OCI-LY7 (cell line): ENCODE measurements around the gene CBX2. TPM values are rescaled to one million over a fixed set of nuclear protein-coding genes. Genes with fewer than 3 reads are reported as not detected.

Experiments
- BruUV-seq: library from RNA; stranded (reverse); fragments of 400-500 nt; replicated peaks from 2 replicates; lab custom pipeline; 2021; lab: Mats Ljungman, UMichigan
- CTCF ChIA-PET: fragments of 300-600 bp; sonication (Branson Sonifier 250); formaldehyde crosslinking; loops from one replicate; lab custom pipeline; 2022; ENCODE audit warnings: antibody characterized with exemption; ENCODE audit not compliant: unreplicated experiment; lab: Charles Lee
- POLR2A ChIA-PET: fragments of 300-600 bp; sonication (Branson Sonifier 250); formaldehyde crosslinking; loops from one replicate; lab custom pipeline; 2022; ENCODE audit warnings: antibody characterized with exemption; lab: Charles Lee
- DNase-seq: peaks from one replicate; pipeline ENCODE4 v3.0.0-alpha.2; 2015; ENCODE audit warnings: low spot score
- H2AFZ ChIP-seq: fragments of 200-600 bp; sonication (generic), shearing (Covaris generic); 2 replicates; pipeline ENCODE4 v1.6.1; 2014; ENCODE audit warnings: mild to moderate bottlenecking, antibody characterized with exemption, low read length, moderate library complexity
- H3K27ac ChIP-seq: fragments of 200-600 bp; sonication (generic); 2 replicates; pipeline ENCODE4 v1.5.1; 2014; ENCODE audit warnings: mixed run types, low read depth, mild to moderate bottlenecking, moderate library complexity, low read length, inconsistent platforms; ENCODE audit not compliant: poor library complexity, severe bottlenecking
- H3K36me3 ChIP-seq: fragments of 200-600 bp; sonication (generic); 2 replicates; pipeline ENCODE4 v1.6.1; 2014; ENCODE audit warnings: mild to moderate bottlenecking, antibody characterized with exemption, low read length, moderate library complexity, mixed read lengths; ENCODE audit not compliant: insufficient read depth
- H3K4me1 ChIP-seq: fragments of 200-600 bp; sonication (generic); 2 replicates; pipeline ENCODE4 v1.5.1; 2014; ENCODE audit warnings: mild to moderate bottlenecking, low read length; ENCODE audit not compliant: insufficient read depth, poor library complexity, severe bottlenecking
- H3K4me2 ChIP-seq: fragments of 200-600 bp; sonication (generic); 2 replicates; pipeline ENCODE4 v1.6.1; 2014; ENCODE audit warnings: mild to moderate bottlenecking, low read length
- H3K4me3 ChIP-seq: fragments of 200-600 bp; sonication (generic); 2 replicates; pipeline ENCODE4 v1.5.1; 2014; ENCODE audit warnings: mild to moderate bottlenecking, low read depth, low read length; ENCODE audit not compliant: poor library complexity, severe bottlenecking
- H3K79me2 ChIP-seq: fragments of 200-600 bp; sonication (generic); 2 replicates; pipeline ENCODE4 v1.6.1; 2016; ENCODE audit warnings: low read depth, mild to moderate bottlenecking, low read length, moderate library complexity, mixed read lengths; ENCODE audit not compliant: insufficient read depth
- H3K9me2 ChIP-seq: fragments of 200-600 bp; sonication (generic); 2 replicates; pipeline ENCODE4 v1.6.1; 2016; ENCODE audit warnings: mild to moderate bottlenecking, low read length, mixed read lengths; ENCODE audit not compliant: insufficient read depth
- H3K9me3 ChIP-seq: fragments of 200-600 bp; sonication (generic); 2 replicates; pipeline ENCODE4 v1.6.1; 2014; ENCODE audit warnings: mild to moderate bottlenecking, mixed run types, low read length, mixed read lengths
- H4K20me1 ChIP-seq: fragments of 200-600 bp; sonication (generic); 2 replicates; pipeline ENCODE4 v1.6.1; 2014; ENCODE audit warnings: mild to moderate bottlenecking, antibody characterized with exemption, low read length, moderate library complexity, mixed read lengths; ENCODE audit not compliant: insufficient read depth
- EZH2phosphoT487 ChIP-seq: fragments of 200-600 bp; sonication (generic); IDR thresholded peaks from 2 replicates; pipeline ENCODE4 v1.6.1; 2018; ENCODE audit warnings: low read depth, borderline replicate concordance, mild to moderate bottlenecking, mixed run types, antibody characterized with exemption, low read length, moderate library complexity, mixed read lengths
- intact Hi-C: fragments of 100-400 bp; cut with micrococcal nuclease; formaldehyde crosslinking; loops from one replicate; pipeline ENCODE4 v1.10.0; 2022; ENCODE audit not compliant: unreplicated experiment
- total RNA-seq, 2 experiments: library from RNA; depleted of rRNA in 1 of 2; stranded (reverse); fragments of >200 nt in 1 of 2; shearing (Covaris generic) in 1 of 2; gene quantifications; 2 replicates each; pipeline ENCODE4 v1.2.3, GENCODE V29; 2014 to 2022
- TF ChIP-seq, protein P1 (sequence below): fragments of 200-600 bp; sonication (generic); conservative IDR thresholded peaks from 2 replicates; pipeline ENCODE4 v1.5.1; 2014; ENCODE audit warnings: mild to moderate bottlenecking, antibody characterized with exemption, low read length, moderate library complexity, mixed read lengths

CBX2 gene
- total RNA-seq, 2 experiments from 2014 or later = 27.9 to 29.9 TPM

DNA sequence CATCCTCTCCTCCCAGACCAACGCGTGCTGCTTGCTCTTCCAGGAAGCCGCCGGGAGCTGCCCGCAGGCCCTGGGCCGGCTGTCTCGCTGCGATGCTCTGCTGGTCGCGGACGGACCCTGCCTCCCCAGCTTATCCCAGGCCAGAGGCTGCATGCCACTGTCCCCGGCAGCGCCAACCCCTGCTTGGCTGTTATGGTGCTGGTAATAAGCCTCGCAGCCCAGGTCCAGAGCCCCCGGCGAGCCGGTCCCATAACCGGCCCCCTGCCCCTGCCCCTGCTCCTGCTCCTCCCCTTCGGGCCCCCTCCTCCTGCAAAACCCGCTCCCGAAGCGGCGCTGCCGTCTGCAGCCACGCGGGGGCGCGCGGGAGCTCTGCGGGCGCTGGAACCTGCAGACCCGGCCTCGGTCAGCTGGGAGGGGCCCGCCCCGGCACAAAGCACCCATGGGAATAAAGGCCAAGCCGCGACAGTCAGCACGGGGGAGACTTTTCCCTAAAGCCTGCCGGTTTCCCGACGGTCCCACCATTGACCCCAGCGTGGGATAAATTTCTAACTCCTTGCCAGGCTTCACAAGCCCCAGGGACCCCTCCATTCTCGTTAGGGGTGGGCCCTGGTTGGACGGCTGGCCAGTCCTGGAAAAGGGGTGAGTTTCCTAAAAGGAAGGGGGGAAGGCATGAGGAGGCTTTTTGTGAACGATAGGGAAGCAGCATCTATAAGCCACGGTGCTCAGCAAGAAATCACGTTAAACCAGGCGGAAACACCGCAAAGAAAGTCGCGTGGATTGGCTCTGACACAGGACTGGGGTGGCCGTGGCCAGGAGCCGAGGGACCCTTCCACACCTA is 36.0 kb upstream of the CBX2 start:
- no peaks in the 10 kb centered on the region for H3K36me3 ChIP-seq
- H3K9me2 ChIP-seq = no peaks in the 10 kb centered on the region
- no peaks in the 10 kb centered on the region for H3K79me2 ChIP-seq
- BruUV-seq = no TSS peak
- ChIA-PET POLR2A (interaction anchor here (0.6 kb wide), 1 partner anchor 1608 kb away, joined by 3 read pairs; no protein-coding TSS in a partner anchor), CTCF (interaction anchor here (0.6 kb wide), 1 partner anchor 77 kb away, joined by 4 read pairs; no protein-coding TSS in a partner anchor)
- no peak overlapping the region for H3K4me3 ChIP-seq
- no peaks in the 10 kb centered on the region for H4K20me1 ChIP-seq
- intact Hi-C loops = loop anchor here (2.0 to 10.0 kb wide), 3 partner anchors 35 to 1477 kb away; partner anchors contain the start of gene CBX2
- peak; percentile 71 for DNase-seq
- no peaks in the 10 kb centered on the region for H3K9me3 ChIP-seq
- H3K4me2 ChIP-seq = peak overlapping the region; percentile 43; the same call in 1 of the 2 replicates
- H2AFZ ChIP-seq = no peak overlapping the region
- H3K27ac ChIP-seq = no peak overlapping the region
- no peak for TF ChIP-seq EZH2phosphoT487
- TF ChIP-seq, protein P1, sequence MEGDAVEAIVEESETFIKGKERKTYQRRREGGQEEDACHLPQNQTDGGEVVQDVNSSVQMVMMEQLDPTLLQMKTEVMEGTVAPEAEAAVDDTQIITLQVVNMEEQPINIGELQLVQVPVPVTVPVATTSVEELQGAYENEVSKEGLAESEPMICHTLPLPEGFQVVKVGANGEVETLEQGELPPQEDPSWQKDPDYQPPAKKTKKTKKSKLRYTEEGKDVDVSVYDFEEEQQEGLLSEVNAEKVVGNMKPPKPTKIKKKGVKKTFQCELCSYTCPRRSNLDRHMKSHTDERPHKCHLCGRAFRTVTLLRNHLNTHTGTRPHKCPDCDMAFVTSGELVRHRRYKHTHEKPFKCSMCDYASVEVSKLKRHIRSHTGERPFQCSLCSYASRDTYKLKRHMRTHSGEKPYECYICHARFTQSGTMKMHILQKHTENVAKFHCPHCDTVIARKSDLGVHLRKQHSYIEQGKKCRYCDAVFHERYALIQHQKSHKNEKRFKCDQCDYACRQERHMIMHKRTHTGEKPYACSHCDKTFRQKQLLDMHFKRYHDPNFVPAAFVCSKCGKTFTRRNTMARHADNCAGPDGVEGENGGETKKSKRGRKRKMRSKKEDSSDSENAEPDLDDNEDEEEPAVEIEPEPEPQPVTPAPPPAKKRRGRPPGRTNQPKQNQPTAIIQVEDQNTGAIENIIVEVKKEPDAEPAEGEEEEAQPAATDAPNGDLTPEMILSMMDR = peak; percentile 98
- peaks cover 7% of the 10 kb centered on the region for H3K4me1 ChIP-seq

DNA sequence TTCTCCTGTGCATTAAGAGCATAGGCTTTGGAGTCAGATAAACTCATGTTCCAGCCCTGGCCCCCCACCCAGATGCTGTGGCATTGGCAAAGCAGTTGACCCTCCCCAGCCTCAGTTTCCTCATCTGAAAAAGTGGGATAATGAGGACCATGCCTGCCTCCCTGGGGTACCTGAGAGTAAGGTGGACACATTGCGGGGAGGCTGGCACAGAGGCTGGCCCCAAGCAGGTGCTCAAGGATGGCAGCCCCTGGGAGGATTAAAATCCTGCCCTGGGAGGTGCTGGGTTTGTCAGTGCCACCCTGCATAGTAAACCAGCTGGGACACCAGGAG is 35.4 kb upstream of the CBX2 start:
- intact Hi-C loops = loop anchor here (2.0 to 10.0 kb wide), 3 partner anchors 35 to 1478 kb away; partner anchors contain the start of gene CBX2
- no TSS peak for BruUV-seq

More for the DNA sequence above, 35.4 kb upstream of the CBX2 start:
- H3K9me3 ChIP-seq = no peaks in the 10 kb centered on the region
- TF ChIP-seq EZH2phosphoT487 = no peak
- TF ChIP-seq, protein P1 = no peak
- CTCF ChIA-PET = interaction anchor here (0.6 kb wide), 1 partner anchor 76 kb away, joined by 4 read pairs; no protein-coding TSS in a partner anchor
- H3K36me3 ChIP-seq = no peaks in the 10 kb centered on the region
- no peak overlapping the region for H3K4me3 ChIP-seq
- no peak for DNase-seq
- POLR2A ChIA-PET = interaction anchor here (0.6 kb wide), 1 partner anchor 1609 kb away, joined by 3 read pairs; no protein-coding TSS in a partner anchor
- no peaks in the 10 kb centered on the region for H4K20me1 ChIP-seq
- H3K9me2 ChIP-seq = no peaks in the 10 kb centered on the region
- no peak overlapping the region for H2AFZ ChIP-seq
- no peak overlapping the region for H3K4me2 ChIP-seq
- H3K79me2 ChIP-seq = no peaks in the 10 kb centered on the region
- H3K27ac ChIP-seq = no peak overlapping the region
- peaks cover 7% of the 10 kb centered on the region for H3K4me1 ChIP-seq
